AG10803 (cell line): ENCODE measurements around the gene USP3.

Experiments
- DNase-seq: peaks from one replicate; pipeline ENCODE4 v3.0.0; 2010; ENCODE audit warnings: low read depth
- H3K4me3 ChIP-seq: 2 replicates; pipeline ENCODE4 v1.5.1; 2011; ENCODE audit warnings: mild to moderate bottlenecking, low read length, control low read depth
- TF ChIP-seq, protein P1 (sequence below): conservative IDR thresholded peaks from 2 replicates; pipeline ENCODE4 v1.5.1; 2011; ENCODE audit warnings: mild to moderate bottlenecking, low read length, control low read depth, inconsistent platforms

The USP3 gene

DNA sequence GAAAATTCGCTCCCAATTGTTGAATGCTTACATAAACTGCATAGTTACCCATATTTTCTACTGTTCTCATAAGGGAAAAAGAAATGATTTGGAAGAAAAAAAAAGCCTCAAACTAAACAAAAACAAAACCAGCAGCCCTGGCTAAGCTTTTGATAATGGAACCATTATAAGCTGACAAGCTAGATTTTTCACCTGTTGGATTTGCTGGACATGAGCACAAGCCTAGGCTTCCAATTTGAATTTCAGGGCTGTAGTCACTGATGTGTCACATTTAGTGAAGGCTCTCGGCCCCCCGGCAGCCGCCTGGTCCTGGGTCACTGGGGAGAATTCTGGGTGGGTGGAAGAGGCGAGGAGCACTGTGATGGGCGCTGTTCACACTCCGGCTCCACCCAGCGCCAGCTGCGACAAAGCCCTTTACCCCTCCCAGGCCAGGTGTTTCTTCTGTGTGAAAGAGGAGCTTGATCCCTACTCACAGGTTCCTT, 97.4 kb downstream of the USP3 start:
- TF ChIP-seq, protein P1, sequence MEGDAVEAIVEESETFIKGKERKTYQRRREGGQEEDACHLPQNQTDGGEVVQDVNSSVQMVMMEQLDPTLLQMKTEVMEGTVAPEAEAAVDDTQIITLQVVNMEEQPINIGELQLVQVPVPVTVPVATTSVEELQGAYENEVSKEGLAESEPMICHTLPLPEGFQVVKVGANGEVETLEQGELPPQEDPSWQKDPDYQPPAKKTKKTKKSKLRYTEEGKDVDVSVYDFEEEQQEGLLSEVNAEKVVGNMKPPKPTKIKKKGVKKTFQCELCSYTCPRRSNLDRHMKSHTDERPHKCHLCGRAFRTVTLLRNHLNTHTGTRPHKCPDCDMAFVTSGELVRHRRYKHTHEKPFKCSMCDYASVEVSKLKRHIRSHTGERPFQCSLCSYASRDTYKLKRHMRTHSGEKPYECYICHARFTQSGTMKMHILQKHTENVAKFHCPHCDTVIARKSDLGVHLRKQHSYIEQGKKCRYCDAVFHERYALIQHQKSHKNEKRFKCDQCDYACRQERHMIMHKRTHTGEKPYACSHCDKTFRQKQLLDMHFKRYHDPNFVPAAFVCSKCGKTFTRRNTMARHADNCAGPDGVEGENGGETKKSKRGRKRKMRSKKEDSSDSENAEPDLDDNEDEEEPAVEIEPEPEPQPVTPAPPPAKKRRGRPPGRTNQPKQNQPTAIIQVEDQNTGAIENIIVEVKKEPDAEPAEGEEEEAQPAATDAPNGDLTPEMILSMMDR: no peak
- peak overlapping the region; percentile 80 for H3K4me3 ChIP-seq
- DNase-seq: no peak

DNA sequence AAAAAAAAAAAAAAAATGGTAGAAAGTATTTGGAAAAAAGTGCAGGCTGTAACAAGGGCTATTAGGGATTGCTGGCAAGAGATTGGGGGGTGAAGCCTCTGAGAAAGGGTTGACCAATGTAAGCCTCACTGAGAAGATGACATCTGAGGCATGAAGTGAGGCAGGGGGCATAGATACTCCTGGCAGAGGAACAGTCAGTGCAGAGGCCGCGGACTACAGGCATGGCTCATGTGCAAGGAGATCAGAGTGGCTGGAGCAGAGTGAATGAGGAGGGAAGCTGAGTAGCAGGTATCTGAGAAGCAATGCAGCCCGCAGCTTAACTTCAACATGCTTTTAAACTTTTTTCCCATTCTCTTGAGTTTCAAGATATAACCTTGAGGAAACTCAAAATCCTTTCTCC, 98.2 kb downstream of the USP3 start:
- H3K4me3 ChIP-seq: no peak overlapping the region
- TF ChIP-seq, protein P1: no peak
- DNase-seq: no peak

DNA sequence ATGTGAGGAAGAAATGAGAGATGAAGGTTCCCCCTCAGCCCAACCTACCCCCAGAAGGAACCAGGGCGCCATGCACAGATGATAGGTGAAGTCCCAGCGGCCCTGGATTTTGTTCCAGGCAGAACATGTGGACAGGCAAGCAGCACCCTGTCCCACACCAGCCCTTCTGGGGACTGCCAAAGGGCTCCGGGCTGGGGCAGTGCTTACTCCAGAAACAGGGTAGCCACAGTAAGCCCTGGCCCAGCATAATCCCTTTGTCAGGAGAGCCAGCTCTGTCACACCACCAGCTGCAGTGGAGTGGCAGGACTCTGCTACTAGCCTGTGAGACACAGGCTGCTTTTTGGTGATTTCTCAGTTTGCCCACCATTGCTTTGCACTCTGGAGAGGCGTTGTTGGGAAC, 99.1 kb downstream of the USP3 start:
- TF ChIP-seq, protein P1: no peak
- DNase-seq: no peak
- H3K4me3 ChIP-seq: no peak overlapping the region

DNA sequence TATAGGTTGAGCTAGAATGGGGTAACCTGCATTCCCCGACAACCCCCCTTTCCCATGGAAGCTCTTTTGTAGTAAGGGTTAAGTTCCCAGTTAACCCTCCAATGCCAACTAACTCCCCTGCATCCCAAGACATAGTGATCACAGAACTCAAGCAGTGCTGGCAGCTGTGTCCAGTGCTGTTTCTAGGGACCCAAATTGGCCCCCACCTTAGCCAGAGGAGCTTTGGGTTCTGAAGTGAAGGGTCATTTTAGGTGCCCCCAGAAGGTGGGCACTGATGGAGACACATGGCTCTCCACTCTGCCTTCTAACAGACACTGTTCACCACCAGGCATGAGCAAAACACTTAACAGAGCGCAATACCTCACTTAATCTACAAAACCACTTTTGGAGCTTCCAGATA, 99.9 kb downstream of the USP3 start:
- TF ChIP-seq, protein P1: no peak
- no peak for DNase-seq
- no peak overlapping the region for H3K4me3 ChIP-seq

DNA sequence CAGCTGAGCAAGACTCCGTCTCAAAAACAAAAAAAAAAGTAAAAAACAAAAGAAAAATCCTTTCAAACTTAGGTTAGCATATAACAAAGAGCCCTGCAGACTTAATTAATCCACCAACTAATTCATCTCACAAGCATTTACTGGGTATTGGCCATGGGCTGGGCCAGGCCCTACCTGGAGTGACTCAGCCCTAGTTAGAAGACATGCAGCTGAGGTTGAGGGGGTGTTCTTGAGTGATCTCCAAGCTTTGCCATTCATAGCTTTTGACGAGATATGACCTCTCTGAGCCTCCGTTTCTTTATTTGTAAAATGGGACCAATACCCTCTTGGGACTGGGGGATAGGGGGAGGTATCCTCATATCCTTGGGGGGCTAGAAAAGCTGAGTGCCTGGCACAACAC, 100.6 kb downstream of the USP3 start:
- H3K4me3 ChIP-seq: no peak overlapping the region
- DNase-seq: no peak
- TF ChIP-seq, protein P1: no peak

DNA sequence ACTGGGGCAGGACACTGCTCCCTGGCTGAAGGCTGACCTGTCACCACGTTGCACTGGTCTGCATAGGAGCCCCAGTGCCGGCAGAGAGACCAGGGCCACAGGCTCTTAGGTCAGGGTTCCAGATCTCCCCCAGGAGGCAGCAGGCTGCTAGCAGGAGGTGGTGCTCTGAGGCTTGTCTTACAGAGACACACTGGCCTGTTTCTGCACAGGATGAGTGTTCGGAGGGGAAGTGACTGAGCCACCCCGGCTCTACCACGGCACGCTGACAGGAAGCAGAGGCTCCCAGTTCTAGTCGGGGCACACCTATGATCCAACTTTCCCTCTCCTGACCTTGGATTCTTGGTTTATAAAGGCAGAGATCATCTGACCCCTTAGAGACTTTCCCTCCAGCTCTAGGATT, 101.4 kb downstream of the USP3 start:
- TF ChIP-seq, protein P1: no peak
- no peak for DNase-seq
- H3K4me3 ChIP-seq: no peak overlapping the region

DNA sequence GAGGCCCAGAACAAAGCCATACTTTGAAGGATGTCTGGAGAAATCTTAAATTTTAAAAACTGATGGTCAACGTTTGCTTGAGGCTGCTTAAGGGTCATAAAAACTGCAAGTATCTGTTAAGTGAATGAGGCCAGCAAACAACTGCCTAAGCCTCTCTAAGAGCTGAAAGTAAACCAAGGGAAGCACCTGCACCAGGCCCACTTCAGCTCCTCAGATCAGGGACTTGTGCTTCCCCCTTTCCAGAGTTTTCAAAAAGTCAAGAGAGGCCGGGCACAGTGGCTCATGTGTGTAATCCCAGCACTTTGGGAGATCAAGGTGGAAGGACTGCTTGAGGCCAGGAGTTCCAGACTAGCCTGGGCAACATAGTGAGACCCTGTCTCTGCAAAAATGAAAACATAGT, 101.9 kb downstream of the USP3 start:
- no peak overlapping the region for H3K4me3 ChIP-seq
- TF ChIP-seq, protein P1: no peak
- no peak for DNase-seq
